SK-MEL-5 (cell line): Measurements from ENCODE around the gene THSD4. TPM values are rescaled to one million over a fixed set of nuclear protein-coding genes. Genes with fewer than 3 reads are reported as not detected.
"Not testable (repeated sequence)": the region's sequence is repeated elsewhere in the genome, so short reads cannot be mapped to it uniquely, and the experiment has no call there.

Experiments
- DNase-seq: peaks from one replicate; pipeline ENCODE4 v3.0.0-alpha.2; 2016; ENCODE audit warnings: low read depth, low spot score
- in situ Hi-C: cut with HindIII; loops from 2 replicates; pipeline ENCODE4 v1.10.0; 2016; ENCODE audit warnings: low sequenced_read_pairs, high pct_unique_total_duplicates, low pct_unique_long_range_greater_than_20kb
- total RNA-seq: library from RNA; depleted of rRNA; stranded (reverse); fragments of >200 nt; shearing (Covaris generic); gene quantifications from 2 replicates; pipeline ENCODE4 v1.2.3, GENCODE V29; 2014

The THSD4 gene
- total RNA-seq, 1 experiment from 2014 or later, result 0.50 TPM

- in situ Hi-C loops, result no loop called here
- DNase-seq, result no peak
Measured at GRCh38 chr15:71306538-71306937, 191.3 kb downstream of the THSD4 start.

- in situ Hi-C loops, result no loop called here
- no peak for DNase-seq
Measured at GRCh38 chr15:71312194-71312708, 197.0 kb downstream of the THSD4 start.

- in situ Hi-C loops, result no loop called here
- no peak for DNase-seq
Measured at GRCh38 chr15:71312731-71313460, 197.6 kb downstream of the THSD4 start.

GRCh38 chr15:71313806-71314205, 198.5 kb downstream of the THSD4 start:
- no peak for DNase-seq
- in situ Hi-C loops, result no loop called here

GRCh38 chr15:71314956-71315537, 199.8 kb downstream of the THSD4 start:
- no peak for DNase-seq
- in situ Hi-C loops, result no loop called here

GRCh38 chr15:71316911-71317310, 201.6 kb downstream of the THSD4 start:
- in situ Hi-C loops, result no loop called here
- no peak for DNase-seq

- DNase-seq, in situ Hi-C loops: not testable (repeated sequence)
Measured at GRCh38 chr15:71319424-71319823, 204.2 kb downstream of the THSD4 start.

GRCh38 chr15:71319935-71320334, 204.7 kb downstream of the THSD4 start:
- no peak for DNase-seq
- in situ Hi-C loops, result no loop called here

GRCh38 chr15:71323082-71323481, 207.8 kb downstream of the THSD4 start:
- no peak for DNase-seq
- in situ Hi-C loops, result no loop called here

- in situ Hi-C loops, result no loop called here
- no peak for DNase-seq
Measured at GRCh38 chr15:71323584-71323983, 208.3 kb downstream of the THSD4 start.

GRCh38 chr15:71325481-71325880, 210.2 kb downstream of the THSD4 start:
- in situ Hi-C loops, result no loop called here
- no peak for DNase-seq

GRCh38 chr15:71328453-71328852, 213.2 kb downstream of the THSD4 start:
- no peak for DNase-seq
- in situ Hi-C loops, result no loop called here

- no peak for DNase-seq
- in situ Hi-C loops, result no loop called here
Measured at GRCh38 chr15:71329041-71329440, 213.8 kb downstream of the THSD4 start.

GRCh38 chr15:71329497-71330260, 214.4 kb downstream of the THSD4 start:
- in situ Hi-C loops, result no loop called here
- no peak for DNase-seq

GRCh38 chr15:71330638-71331162, 215.4 kb downstream of the THSD4 start:
- no peak for DNase-seq
- in situ Hi-C loops, result no loop called here

GRCh38 chr15:71331173-71331572, 215.9 kb downstream of the THSD4 start:
- in situ Hi-C loops, result no loop called here
- DNase-seq, result no peak

GRCh38 chr15:71332431-71333004, 217.2 kb downstream of the THSD4 start:
- in situ Hi-C loops, result no loop called here
- DNase-seq, result no peak

- in situ Hi-C loops, result no loop called here
- no peak for DNase-seq
Measured at GRCh38 chr15:71333136-71333700, 217.9 kb downstream of the THSD4 start.
